ENCODE measurements around the gene KIAA0040.

Gene KIAA0040

DNA sequence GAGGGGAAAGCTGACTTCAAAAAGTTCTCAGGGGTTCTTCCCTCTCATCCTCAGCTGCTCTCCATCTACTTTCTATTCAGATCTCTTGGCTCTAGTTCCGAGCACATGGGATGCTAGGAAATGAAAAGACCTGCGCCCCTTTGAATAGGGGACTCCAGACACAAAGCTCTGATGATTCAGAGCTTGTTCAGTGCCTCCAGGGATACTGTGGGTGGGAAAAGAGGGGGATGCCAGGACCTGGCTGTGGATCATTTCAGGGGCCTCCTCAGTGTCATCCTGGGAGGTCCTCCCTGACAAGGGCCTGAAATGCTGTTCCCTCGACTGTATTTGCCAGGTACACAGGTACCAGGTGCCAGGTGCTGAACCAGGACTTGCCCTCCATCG, 943 bp upstream of the KIAA0040 start:
- TF ChIP-seq, protein P1, sequence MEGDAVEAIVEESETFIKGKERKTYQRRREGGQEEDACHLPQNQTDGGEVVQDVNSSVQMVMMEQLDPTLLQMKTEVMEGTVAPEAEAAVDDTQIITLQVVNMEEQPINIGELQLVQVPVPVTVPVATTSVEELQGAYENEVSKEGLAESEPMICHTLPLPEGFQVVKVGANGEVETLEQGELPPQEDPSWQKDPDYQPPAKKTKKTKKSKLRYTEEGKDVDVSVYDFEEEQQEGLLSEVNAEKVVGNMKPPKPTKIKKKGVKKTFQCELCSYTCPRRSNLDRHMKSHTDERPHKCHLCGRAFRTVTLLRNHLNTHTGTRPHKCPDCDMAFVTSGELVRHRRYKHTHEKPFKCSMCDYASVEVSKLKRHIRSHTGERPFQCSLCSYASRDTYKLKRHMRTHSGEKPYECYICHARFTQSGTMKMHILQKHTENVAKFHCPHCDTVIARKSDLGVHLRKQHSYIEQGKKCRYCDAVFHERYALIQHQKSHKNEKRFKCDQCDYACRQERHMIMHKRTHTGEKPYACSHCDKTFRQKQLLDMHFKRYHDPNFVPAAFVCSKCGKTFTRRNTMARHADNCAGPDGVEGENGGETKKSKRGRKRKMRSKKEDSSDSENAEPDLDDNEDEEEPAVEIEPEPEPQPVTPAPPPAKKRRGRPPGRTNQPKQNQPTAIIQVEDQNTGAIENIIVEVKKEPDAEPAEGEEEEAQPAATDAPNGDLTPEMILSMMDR (IDR thresholded peaks at IDR 0.05; ENCODE audit: low read depth, low read length) = no peak
- peak in 1 of 2 donors; percentile 7 for DNase-seq (ENCODE audit: low read depth in 2 of 2)
- no peak overlapping the region for H3K4me3 ChIP-seq (replicated peaks in 1 of 2; ENCODE audit: low read depth in 2 of 2, low read length in 2 of 2)

DNA sequence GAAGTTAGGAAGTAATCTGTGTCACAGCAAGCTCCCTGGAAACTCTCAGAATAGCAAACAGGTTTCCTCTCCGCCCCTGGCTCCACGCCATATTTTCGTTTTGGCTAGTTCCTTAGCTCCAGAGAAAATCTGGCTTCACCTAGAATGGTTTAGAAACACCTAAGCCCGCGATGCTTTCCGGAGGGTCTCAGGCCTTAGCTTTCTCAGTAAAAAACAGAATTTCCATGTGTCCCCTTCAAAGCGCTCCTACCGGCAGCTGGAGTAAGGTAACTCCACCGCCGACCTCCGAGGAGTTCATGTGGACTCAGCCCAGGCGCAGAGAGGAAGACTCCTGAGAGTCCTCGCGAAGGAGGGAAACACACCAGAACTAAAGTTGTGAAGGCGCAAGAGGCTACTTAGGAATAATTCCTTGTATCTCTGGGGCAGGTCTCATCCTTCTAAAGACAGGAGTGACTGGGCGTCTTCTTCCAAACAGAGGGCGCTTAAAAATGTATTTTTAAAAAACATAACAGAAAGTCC, 406 bp downstream of the KIAA0040 start:
- TF ChIP-seq, protein P1 (IDR thresholded peaks at IDR 0.05; ENCODE audit: low read depth, low read length) = no peak
- H3K4me3 ChIP-seq (replicated peaks in 1 of 2; ENCODE audit: low read depth in 2 of 2, low read length in 2 of 2) = peak overlapping the region; percentile 51 to 56
- DNase-seq (ENCODE audit: low read depth in 2 of 2) = peak; percentile 16

DNA sequence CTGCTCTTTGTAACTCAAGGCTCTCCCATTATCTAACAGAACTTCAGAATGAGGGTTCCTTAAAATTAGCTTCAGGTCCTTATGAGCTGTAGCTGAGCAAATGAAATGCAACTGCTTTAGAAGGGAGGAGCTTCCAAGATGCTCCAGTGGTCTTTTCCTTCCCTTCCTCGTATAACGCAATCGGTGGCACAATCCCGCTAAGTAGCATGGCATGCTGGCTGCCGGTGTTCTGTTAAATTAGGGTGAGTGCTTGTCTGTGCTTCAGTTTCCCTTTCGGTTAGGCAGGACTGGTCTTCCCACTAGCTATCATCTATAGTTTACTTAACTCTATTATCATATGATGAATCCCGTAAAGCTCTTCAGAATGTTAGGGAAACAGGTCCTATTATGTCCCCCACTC, 917 bp downstream of the KIAA0040 start:
- peak in 1 of 2 donors; percentile 4 for DNase-seq (ENCODE audit: low read depth in 2 of 2)
- H3K4me3 ChIP-seq (replicated peaks in 1 of 2; ENCODE audit: low read depth in 2 of 2, low read length in 2 of 2) = peak overlapping the region; percentile 51 to 56

DNA sequence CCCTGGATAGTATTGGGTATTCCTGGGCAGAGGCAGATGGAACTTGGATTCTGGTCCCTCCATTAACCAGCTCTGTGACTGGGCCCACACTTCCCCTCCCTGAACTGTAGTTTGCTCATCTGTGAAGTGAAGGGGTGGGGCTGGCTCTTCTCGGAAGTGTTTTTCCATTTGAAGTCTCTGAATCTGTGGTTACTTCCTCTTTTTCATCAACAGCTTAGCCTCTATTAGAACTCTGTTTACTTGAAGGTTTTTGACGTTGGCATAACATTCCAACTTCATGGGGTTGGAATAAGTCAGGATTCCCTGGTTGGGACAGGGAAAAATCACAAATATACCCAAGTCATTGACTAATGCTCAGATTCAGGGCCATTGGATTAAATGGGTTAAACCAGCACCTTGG, 3.6 kb downstream of the KIAA0040 start:
- TF ChIP-seq, protein P1 (IDR thresholded peaks at IDR 0.05; ENCODE audit: low read depth, low read length) = no peak
- H3K4me3 ChIP-seq (replicated peaks in 1 of 2; ENCODE audit: low read depth in 2 of 2, low read length in 2 of 2) = no peak overlapping the region
- no peak for DNase-seq (ENCODE audit: low read depth in 2 of 2)

More for the DNA sequence above, 917 bp downstream of the KIAA0040 start:
- TF ChIP-seq, protein P1 (IDR thresholded peaks at IDR 0.05; ENCODE audit: low read depth, low read length) = no peak

DNA sequence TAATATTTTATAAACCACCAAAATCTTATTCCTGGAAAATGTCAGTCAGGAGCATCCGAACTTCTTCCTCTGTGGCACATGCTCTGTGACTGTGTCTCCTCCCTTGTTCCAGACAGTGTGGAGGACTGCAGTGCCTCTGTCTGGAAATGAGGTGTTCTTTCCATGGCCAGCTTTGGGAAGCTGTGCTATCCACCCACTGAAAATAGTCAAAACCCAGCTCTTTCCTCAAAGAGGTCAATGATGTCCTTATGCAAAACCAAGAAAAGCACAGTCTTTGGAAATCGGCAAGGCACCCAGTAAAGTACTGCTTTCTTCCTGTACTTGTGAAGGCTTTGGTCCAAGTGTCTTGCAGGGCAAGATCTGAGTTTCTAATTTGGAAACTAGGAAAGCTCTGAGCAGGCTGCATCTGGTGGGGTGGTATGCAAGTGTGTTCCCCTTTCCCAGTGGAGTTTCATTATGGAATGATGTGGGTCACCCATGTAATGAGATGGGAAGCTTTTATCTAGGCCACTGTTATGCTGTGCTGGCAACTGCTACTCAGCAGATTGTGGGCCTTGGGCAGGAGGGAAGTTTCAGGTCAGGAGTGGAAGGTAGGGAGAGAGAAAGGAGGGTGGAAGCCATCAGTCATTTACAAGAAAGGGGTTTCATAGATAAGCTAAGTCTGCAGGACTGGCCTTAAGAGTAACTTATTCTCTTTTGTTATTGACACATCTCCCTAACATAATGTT, 6.0 kb downstream of the KIAA0040 start:
- no peak overlapping the region for H3K4me3 ChIP-seq (replicated peaks in 1 of 2; ENCODE audit: low read depth in 2 of 2, low read length in 2 of 2)
- no peak for DNase-seq (ENCODE audit: low read depth in 2 of 2)
- TF ChIP-seq, protein P1 (IDR thresholded peaks at IDR 0.05; ENCODE audit: low read depth, low read length) = no peak

DNA sequence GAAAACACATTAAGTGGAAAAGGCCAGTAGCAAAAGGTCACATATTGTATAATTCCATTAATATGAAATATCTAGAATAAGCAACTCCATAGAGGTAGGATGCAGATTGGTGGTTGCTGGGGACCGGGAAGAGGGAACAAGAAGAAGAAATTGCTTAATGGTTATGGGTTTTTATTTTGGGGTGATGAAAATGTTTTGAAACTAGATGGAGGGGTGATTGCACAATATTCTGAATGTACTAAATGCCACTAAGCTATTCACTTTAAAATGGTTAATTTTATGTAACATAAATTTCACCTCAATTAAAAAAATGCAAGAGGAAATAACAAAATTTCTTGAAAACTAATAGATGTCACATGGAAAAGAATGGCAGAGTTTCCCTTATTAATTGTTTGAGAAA, 6.7 kb downstream of the KIAA0040 start:
- no peak overlapping the region for H3K4me3 ChIP-seq (replicated peaks in 1 of 2; ENCODE audit: low read depth in 2 of 2, low read length in 2 of 2)
- no peak for DNase-seq (ENCODE audit: low read depth in 2 of 2)
- TF ChIP-seq, protein P1 (IDR thresholded peaks at IDR 0.05; ENCODE audit: low read depth, low read length) = no peak
